IMR-90 (cell line): ENCODE measurements around the gene CABCOCO1. TPM values are rescaled to one million over a fixed set of nuclear protein-coding genes. Genes with fewer than 3 reads are reported as not detected.

ENCODE experiments used
- ATAC-seq: fragments of 200-7000 bp; cut with Tn5 transposase; 2 replicates; pipeline ENCODE4 v1.9.1; 2020; ENCODE audit warnings: low read depth, mild to moderate bottlenecking, moderate library complexity
- BruUV-seq: library from RNA; stranded (reverse); fragments of 400-500 nt; replicated peaks from 2 replicates; lab custom pipeline; 2021; lab: Mats Ljungman, UMichigan
- CTCF ChIA-PET: fragments of 300-600 bp; formaldehyde crosslinking; extraction: SDS; loops from one replicate; lab custom pipeline; 2021; ENCODE audit warnings: antibody characterized with exemption; lab: Yijun Ruan, JAX
- POLR2A ChIA-PET: fragments of 300-600 bp; sonication (Branson Sonifier 250); formaldehyde crosslinking; loops from one replicate; lab custom pipeline; 2022; ENCODE audit warnings: antibody characterized with exemption; ENCODE audit not compliant: unreplicated experiment; lab: Charles Lee
- DNase-seq: peaks from one replicate; pipeline ENCODE4 v3.0.0; 2013
- H2AFZ ChIP-seq: replicated peaks from 2 replicates; pipeline ENCODE3; 2013; ENCODE audit warnings: low read length, mild to moderate bottlenecking; ENCODE audit not compliant: poor library complexity
- H2AK5ac ChIP-seq: 2 replicates; pipeline ENCODE4 v1.6.1; 2013; ENCODE audit warnings: low read depth, low read length, inconsistent platforms
- H2AK9ac ChIP-seq: replicated peaks from 2 replicates; pipeline ENCODE3; 2013; ENCODE audit warnings: mild to moderate bottlenecking, low read depth, low read length, moderate library complexity; ENCODE audit not compliant: poor library complexity
- H2BK120ac ChIP-seq: 2 replicates; pipeline ENCODE4 v1.6.1; 2013; ENCODE audit warnings: low read depth, low read length, inconsistent platforms
- H2BK15ac ChIP-seq: 3 replicates; pipeline ENCODE4 v1.6.1; 2013; ENCODE audit warnings: low read depth, low read length, inconsistent platforms
- H2BK20ac ChIP-seq: 2 replicates; pipeline ENCODE4 v1.6.1; 2013; ENCODE audit warnings: low read depth, mild to moderate bottlenecking, inconsistent platforms, low read length, moderate library complexity
- H2BK5ac ChIP-seq: 2 replicates; pipeline ENCODE4 v1.6.1; 2013; ENCODE audit warnings: mild to moderate bottlenecking, low read depth, low read length, inconsistent platforms; ENCODE audit not compliant: poor library complexity, severe bottlenecking
- H3K14ac ChIP-seq: replicated peaks from 2 replicates; pipeline ENCODE4 v1.6.1; 2013; ENCODE audit warnings: low read depth, low read length, inconsistent platforms
- H3K18ac ChIP-seq: 2 replicates; pipeline ENCODE4 v1.6.1; 2013; ENCODE audit warnings: low read depth, low read length, control low read depth
- H3K23ac ChIP-seq: 2 replicates; pipeline ENCODE4 v1.6.1; 2013; ENCODE audit warnings: low read depth, low read length, inconsistent platforms
- H3K27ac ChIP-seq: 2 replicates; pipeline ENCODE4 v1.5.1; 2013; ENCODE audit warnings: mild to moderate bottlenecking, control low read depth, low read length; ENCODE audit not compliant: insufficient read depth
- H3K27me3 ChIP-seq: 2 replicates; pipeline ENCODE4 v1.6.1; 2013; ENCODE audit warnings: low read length; ENCODE audit not compliant: control insufficient read depth, insufficient read depth
- H3K36me3 ChIP-seq: 2 replicates; pipeline ENCODE4 v1.6.1; 2013; ENCODE audit warnings: low read length, mixed read lengths; ENCODE audit not compliant: control insufficient read depth, insufficient read depth
- H3K4ac ChIP-seq: 2 replicates; pipeline ENCODE4 v1.6.1; 2013; ENCODE audit warnings: low read depth, low read length, inconsistent platforms
- H3K4me1 ChIP-seq: 2 replicates; pipeline ENCODE4 v1.6.1; 2013; ENCODE audit warnings: low read length, mixed read lengths; ENCODE audit not compliant: control insufficient read depth, insufficient read depth
- H3K4me2 ChIP-seq: 2 replicates; pipeline ENCODE4 v1.6.1; 2013; ENCODE audit warnings: low read depth, mild to moderate bottlenecking, control low read depth, low read length, moderate library complexity
- H3K4me3 ChIP-seq: 2 replicates; pipeline ENCODE4 v1.5.1; 2013; ENCODE audit warnings: low read depth, mild to moderate bottlenecking, control low read depth, low read length, moderate library complexity; ENCODE audit not compliant: insufficient read depth
- H3K56ac ChIP-seq: 2 replicates; pipeline ENCODE4 v1.6.1; 2013; ENCODE audit warnings: low read length, inconsistent platforms; ENCODE audit not compliant: insufficient read depth; ENCODE audit errors: extremely low read depth
- H3K79me1 ChIP-seq, 2 experiments: 2 replicates each; pipeline ENCODE4 v1.6.1; 2013; ENCODE audit warnings: low read length in 2 of 2, inconsistent platforms in 1 of 2, low read depth in 1 of 2
- H3K9ac ChIP-seq: 2 replicates; pipeline ENCODE4 v1.6.1; 2013; ENCODE audit warnings: low read depth, low read length, control low read depth
- H3K9me1 ChIP-seq: 2 replicates; pipeline ENCODE4 v1.6.1; 2013; ENCODE audit warnings: low read length, inconsistent platforms; ENCODE audit not compliant: insufficient read depth
- H3K9me3 ChIP-seq: 2 replicates; pipeline ENCODE4 v1.6.1; 2013; ENCODE audit warnings: low read length; ENCODE audit not compliant: control insufficient read depth, insufficient read depth
- H4K20me1 ChIP-seq: 2 replicates; pipeline ENCODE4 v1.6.1; 2013; ENCODE audit warnings: low read length, inconsistent platforms; ENCODE audit not compliant: insufficient read depth
- H4K5ac ChIP-seq: 2 replicates; pipeline ENCODE4 v1.6.1; 2013; ENCODE audit warnings: mild to moderate bottlenecking, low read depth, low read length, control low read depth
- H4K8ac ChIP-seq, 2 experiments: 2 replicates each; pipeline ENCODE4 v1.6.1; 2013; ENCODE audit warnings: low read depth in 2 of 2, low read length in 2 of 2, control low read depth in 1 of 2, inconsistent platforms in 1 of 2
- H4K91ac ChIP-seq: 2 replicates; pipeline ENCODE4 v1.6.1; 2013; ENCODE audit warnings: low read depth, low read length, inconsistent platforms; ENCODE audit not compliant: insufficient read depth
- BHLHE40 ChIP-seq: fragments of 150-350 bp; IDR thresholded peaks from 2 replicates; pipeline ENCODE4 v1.6.1; 2016; ENCODE audit warnings: mild to moderate bottlenecking, low read depth, low read length
- CEBPB ChIP-seq: IDR thresholded peaks from 2 replicates; pipeline ENCODE4 v1.6.1; 2012; ENCODE audit warnings: low read depth, low read length, improper control_type of control experiment
- CHD1 ChIP-seq: IDR thresholded peaks from 2 replicates; pipeline ENCODE4 v1.6.1; 2012; ENCODE audit warnings: low read depth, low read length, improper control_type of control experiment
- FOS ChIP-seq: fragments of 150-350 bp; IDR thresholded peaks from 2 replicates; pipeline ENCODE4 v1.6.1; 2016; ENCODE audit warnings: low read depth, low read length
- MAFK ChIP-seq: IDR thresholded peaks from 2 replicates; pipeline ENCODE4 v1.6.1; 2012; ENCODE audit warnings: low read depth, low read length, improper control_type of control experiment
- MAZ ChIP-seq: IDR thresholded peaks from 2 replicates; pipeline ENCODE4 v1.6.1; 2012; ENCODE audit warnings: low read depth, mild to moderate bottlenecking, low read length, improper control_type of control experiment, moderate library complexity, borderline replicate concordance
- MXI1 ChIP-seq: IDR thresholded peaks from 2 replicates; pipeline ENCODE4 v1.6.1; 2012; ENCODE audit warnings: low read depth, mild to moderate bottlenecking, low read length, moderate library complexity, borderline replicate concordance
- NFE2L2 ChIP-seq: fragments of 150-350 bp; IDR thresholded peaks from 2 replicates; pipeline ENCODE4 v1.6.1; 2016; ENCODE audit warnings: low read depth, mild to moderate bottlenecking, low read length
- POLR2A ChIP-seq: IDR thresholded peaks from 2 replicates; pipeline ENCODE4 v1.6.1; 2012; ENCODE audit warnings: mild to moderate bottlenecking, low read depth, low read length
- RAD21 ChIP-seq: IDR thresholded peaks from 2 replicates; pipeline ENCODE4 v1.6.1; 2012; ENCODE audit warnings: low read length, improper control_type of control experiment
- RCOR1 ChIP-seq: IDR thresholded peaks from 2 replicates; pipeline ENCODE4 v1.6.1; 2012; ENCODE audit warnings: mild to moderate bottlenecking, low read length, improper control_type of control experiment; ENCODE audit not compliant: insufficient replicate concordance
- RFX5 ChIP-seq: IDR thresholded peaks from 2 replicates; pipeline ENCODE4 v1.8.0; 2012; ENCODE audit warnings: low read depth, mild to moderate bottlenecking, low read length, moderate library complexity
- SMC3 ChIP-seq: fragments of 150-350 bp; IDR thresholded peaks from 2 replicates; pipeline ENCODE4 v1.6.1; 2016; ENCODE audit warnings: low read depth, mild to moderate bottlenecking, antibody characterized with exemption, low read length, moderate library complexity
- dilution Hi-C: fragments of 300-500 bp; cut with HindIII; formaldehyde crosslinking; loops from one replicate; pipeline ENCODE4 v1.14.3; 2018; ENCODE audit warnings: low sequenced_read_pairs; ENCODE audit not compliant: unreplicated experiment
- in situ Hi-C: fragments of 300-500 bp; cut with MboI; formaldehyde crosslinking; loops from 3 replicates; pipeline ENCODE4 v1.14.3; 2019; ENCODE audit warnings: low sequenced_read_pairs, inconsistent platforms, mixed read lengths
- intact Hi-C: fragments of 100-400 bp; cut with micrococcal nuclease; formaldehyde crosslinking; loops from 2 replicates; pipeline ENCODE4 v1.10.0; 2022
- polyA plus RNA-seq, 3 experiments: library from polyadenylated mRNA; depleted of rRNA; stranded (reverse); fragments of >200 nt; gene quantifications; 2 replicates each; pipeline ENCODE4 v1.2.3, GENCODE V29; 2012; ENCODE audit warnings: low replicate concordance in 1 of 3
- total RNA-seq: library from RNA; depleted of rRNA; stranded (reverse); fragments of >200 nt; gene quantifications from 2 replicates; pipeline ENCODE4 v1.2.3, GENCODE V29; 2012
- TF ChIP-seq, protein P1 (sequence below): conservative IDR thresholded peaks from 2 replicates; pipeline ENCODE4 v1.5.1; 2012; ENCODE audit warnings: mild to moderate bottlenecking, low read depth, low read length, improper control_type of control experiment
- TF ChIP-seq, protein P2 (sequence below): fragments of 150-350 bp; IDR thresholded peaks from 2 replicates; pipeline ENCODE4 v1.6.1; 2016; ENCODE audit warnings: low read depth, mild to moderate bottlenecking, low read length, moderate library complexity, borderline replicate concordance
- TF ChIP-seq, protein P3 (sequence below): fragments of 150-350 bp; IDR thresholded peaks from 2 replicates; pipeline ENCODE4 v1.6.1; 2017; ENCODE audit warnings: mild to moderate bottlenecking, antibody characterized with exemption, low read length, low read depth

CABCOCO1 gene
- total and polyA plus RNA-seq, 2 of the 4 experiments (the other 2 are of a cell fraction) = 0.18 to 0.31 TPM

DNA sequence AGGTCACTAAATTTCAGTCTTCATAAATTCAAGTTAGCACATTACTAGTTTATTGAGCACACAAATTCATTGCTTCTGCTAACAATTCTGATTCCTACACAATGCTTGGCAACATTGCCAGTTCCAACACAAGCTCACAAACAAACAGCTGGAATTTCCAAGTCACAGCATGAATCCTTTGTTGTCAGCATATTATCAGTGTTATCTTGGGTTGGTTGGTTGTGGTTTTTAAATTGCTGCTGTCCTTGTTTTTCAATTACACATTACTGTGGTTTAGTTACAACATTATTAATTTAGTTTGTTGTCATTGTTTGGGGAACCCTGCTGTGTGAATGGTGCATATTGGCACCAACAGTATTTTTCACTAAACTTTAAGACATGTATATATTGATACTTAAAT, 152.8 kb downstream of the CABCOCO1 start:
- Histone ChIP-seq H4K5ac (no peak overlapping the region), H2AK9ac (no peak overlapping the region), H2BK15ac (no peak overlapping the region), H3K9ac (no peak overlapping the region), H3K4ac (no peak overlapping the region), H2BK120ac (no peak overlapping the region), H3K14ac (no peak overlapping the region), H3K4me3 (no peak overlapping the region), H3K4me2 (no peak overlapping the region), H3K27me3 (no peaks in the 10 kb centered on the region), H2BK20ac (no peak overlapping the region), H4K20me1 (no peaks in the 10 kb centered on the region), H3K4me1 (no peaks in the 10 kb centered on the region), H2BK5ac (no peak overlapping the region), H3K9me1 (no peaks in the 10 kb centered on the region), H3K36me3 (no peaks in the 10 kb centered on the region), H3K79me1 (no peaks in the 10 kb centered on the region), H2AK5ac (no peak overlapping the region), H3K23ac (no peak overlapping the region), H4K8ac (no peak overlapping the region), H4K91ac (no peak overlapping the region), H3K27ac (no peak overlapping the region), H3K18ac (no peak overlapping the region), H3K56ac (no peak overlapping the region), H2AFZ (no peak overlapping the region), H3K9me3 (no peaks in the 10 kb centered on the region)
- intact Hi-C loops (no loop called here), in situ Hi-C loops (no loop called here), dilution Hi-C loops (no loop called here)
- ChIA-PET CTCF (no interaction called here), POLR2A (no interaction called here)
- BruUV-seq = no TSS peak
- DNase-seq (no peak), ATAC-seq (no peak)
- TF ChIP-seq MAFK (no peak), MAZ (no peak), SMC3 (no peak), CEBPB (no peak), RFX5 (no peak), CHD1 (no peak), FOS (no peak), NFE2L2 (no peak), MXI1 (no peak), RAD21 (no peak), BHLHE40 (no peak), RCOR1 (no peak), POLR2A (no peak)
- TF ChIP-seq, protein P1, sequence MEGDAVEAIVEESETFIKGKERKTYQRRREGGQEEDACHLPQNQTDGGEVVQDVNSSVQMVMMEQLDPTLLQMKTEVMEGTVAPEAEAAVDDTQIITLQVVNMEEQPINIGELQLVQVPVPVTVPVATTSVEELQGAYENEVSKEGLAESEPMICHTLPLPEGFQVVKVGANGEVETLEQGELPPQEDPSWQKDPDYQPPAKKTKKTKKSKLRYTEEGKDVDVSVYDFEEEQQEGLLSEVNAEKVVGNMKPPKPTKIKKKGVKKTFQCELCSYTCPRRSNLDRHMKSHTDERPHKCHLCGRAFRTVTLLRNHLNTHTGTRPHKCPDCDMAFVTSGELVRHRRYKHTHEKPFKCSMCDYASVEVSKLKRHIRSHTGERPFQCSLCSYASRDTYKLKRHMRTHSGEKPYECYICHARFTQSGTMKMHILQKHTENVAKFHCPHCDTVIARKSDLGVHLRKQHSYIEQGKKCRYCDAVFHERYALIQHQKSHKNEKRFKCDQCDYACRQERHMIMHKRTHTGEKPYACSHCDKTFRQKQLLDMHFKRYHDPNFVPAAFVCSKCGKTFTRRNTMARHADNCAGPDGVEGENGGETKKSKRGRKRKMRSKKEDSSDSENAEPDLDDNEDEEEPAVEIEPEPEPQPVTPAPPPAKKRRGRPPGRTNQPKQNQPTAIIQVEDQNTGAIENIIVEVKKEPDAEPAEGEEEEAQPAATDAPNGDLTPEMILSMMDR = no peak
- TF ChIP-seq, protein P2, sequence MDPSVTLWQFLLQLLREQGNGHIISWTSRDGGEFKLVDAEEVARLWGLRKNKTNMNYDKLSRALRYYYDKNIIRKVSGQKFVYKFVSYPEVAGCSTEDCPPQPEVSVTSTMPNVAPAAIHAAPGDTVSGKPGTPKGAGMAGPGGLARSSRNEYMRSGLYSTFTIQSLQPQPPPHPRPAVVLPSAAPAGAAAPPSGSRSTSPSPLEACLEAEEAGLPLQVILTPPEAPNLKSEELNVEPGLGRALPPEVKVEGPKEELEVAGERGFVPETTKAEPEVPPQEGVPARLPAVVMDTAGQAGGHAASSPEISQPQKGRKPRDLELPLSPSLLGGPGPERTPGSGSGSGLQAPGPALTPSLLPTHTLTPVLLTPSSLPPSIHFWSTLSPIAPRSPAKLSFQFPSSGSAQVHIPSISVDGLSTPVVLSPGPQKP = no peak
- TF ChIP-seq, protein P3, sequence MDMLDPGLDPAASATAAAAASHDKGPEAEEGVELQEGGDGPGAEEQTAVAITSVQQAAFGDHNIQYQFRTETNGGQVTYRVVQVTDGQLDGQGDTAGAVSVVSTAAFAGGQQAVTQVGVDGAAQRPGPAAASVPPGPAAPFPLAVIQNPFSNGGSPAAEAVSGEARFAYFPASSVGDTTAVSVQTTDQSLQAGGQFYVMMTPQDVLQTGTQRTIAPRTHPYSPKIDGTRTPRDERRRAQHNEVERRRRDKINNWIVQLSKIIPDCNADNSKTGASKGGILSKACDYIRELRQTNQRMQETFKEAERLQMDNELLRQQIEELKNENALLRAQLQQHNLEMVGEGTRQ = no peak
